Esophagus muscularis mucosa (tissue), 4 donors: ENCODE results near the gene B9D1.

Source experiments
- CTCF ChIP-seq, 3 experiments: fragments of 200-600 bp in 2 of 3; fragments of 450-650 bp in 1 of 3; sonication (generic) in 2 of 3; IDR thresholded peaks; one replicate each; pipeline ENCODE4 v1.5.1; 2017 to 2019; ENCODE audit warnings: antibody characterized with exemption in 3 of 3, mild to moderate bottlenecking in 2 of 3, moderate library complexity in 1 of 3
- EP300 ChIP-seq: sonication (generic); formaldehyde crosslinking; IDR thresholded peaks from one replicate; pipeline ENCODE4 v1.6.1; 2017; ENCODE audit warnings: antibody characterized with exemption
- POLR2A ChIP-seq: fragments of 450-650 bp; IDR thresholded peaks from one replicate; pipeline ENCODE4 v1.6.1; 2017; ENCODE audit warnings: antibody characterized with exemption, moderate library complexity, mild to moderate bottlenecking, low read depth
- POLR2AphosphoS5 ChIP-seq, 2 donors: sonication (generic); formaldehyde crosslinking; IDR thresholded peaks; one replicate each; pipeline ENCODE4 v1.6.1; 2017; ENCODE audit warnings: antibody characterized with exemption in 2 of 2

GRCh38 chr17:19378416-19379360 is 16.2 kb upstream of the B9D1 start, which contains the start of gene MAPK7:
- no peak for TF ChIP-seq CTCF (IDR thresholded peaks at IDR 0.05)
- TF ChIP-seq POLR2A: peak; percentile 54
- peak; percentile 72 to 91 for TF ChIP-seq POLR2AphosphoS5 (IDR thresholded peaks at IDR 0.05)
- no peak for TF ChIP-seq EP300
